Lower leg skin (tissue), 4 donors: ENCODE data around the gene ZNF768. TPM values are rescaled to one million over a fixed set of nuclear protein-coding genes. Genes with fewer than 3 reads are reported as not detected.

Experiments
- DNase-seq, 2 donors: peaks; one replicate each; pipeline ENCODE4 v3.0.0-alpha.2; 2019; ENCODE audit warnings: low spot score in 2 of 2
- H3K4me3 ChIP-seq: fragments of 200-600 bp; sonication (generic); 2 replicates; pipeline ENCODE4 v1.5.1; 2017; ENCODE audit warnings: mild to moderate bottlenecking, low read depth; ENCODE audit not compliant: poor library complexity, severe bottlenecking
- CTCF ChIP-seq, 3 donors: fragments of 450-650 bp; IDR thresholded peaks; one replicate each; pipeline ENCODE4 v1.5.1; 2016; ENCODE audit warnings: antibody characterized with exemption in 3 of 3, mild to moderate bottlenecking in 3 of 3, moderate library complexity in 2 of 3
- POLR2A ChIP-seq, 2 donors: fragments of 450-650 bp; IDR thresholded peaks; one replicate each; pipeline ENCODE4 v1.6.1; 2016 to 2017; ENCODE audit warnings: antibody characterized with exemption in 2 of 2, mild to moderate bottlenecking in 1 of 2, moderate library complexity in 1 of 2
- WGBS, 2 donors: methylation state at CpG; one replicate each; pipeline ENCODE4 v1.1.5; 2018; 5-methylcytosine and 5-hydroxymethylcytosine counted together
- intact Hi-C: fragments of 100-400 bp; cut with DNase I; formaldehyde crosslinking; loops from one replicate; pipeline ENCODE4 v1.15.0; 2023; ENCODE audit warnings: low total_unique reads
- total RNA-seq, 4 donors: library from RNA; depleted of rRNA; stranded (reverse); fragments of >200 nt; gene quantifications; one replicate each; pipeline ENCODE4 v1.1.0, GENCODE V29; 2016

The ZNF768 gene
- total RNA-seq, 4 donors from 2014 or later = 31.1 to 43.5 (median 41.0) TPM

DNA sequence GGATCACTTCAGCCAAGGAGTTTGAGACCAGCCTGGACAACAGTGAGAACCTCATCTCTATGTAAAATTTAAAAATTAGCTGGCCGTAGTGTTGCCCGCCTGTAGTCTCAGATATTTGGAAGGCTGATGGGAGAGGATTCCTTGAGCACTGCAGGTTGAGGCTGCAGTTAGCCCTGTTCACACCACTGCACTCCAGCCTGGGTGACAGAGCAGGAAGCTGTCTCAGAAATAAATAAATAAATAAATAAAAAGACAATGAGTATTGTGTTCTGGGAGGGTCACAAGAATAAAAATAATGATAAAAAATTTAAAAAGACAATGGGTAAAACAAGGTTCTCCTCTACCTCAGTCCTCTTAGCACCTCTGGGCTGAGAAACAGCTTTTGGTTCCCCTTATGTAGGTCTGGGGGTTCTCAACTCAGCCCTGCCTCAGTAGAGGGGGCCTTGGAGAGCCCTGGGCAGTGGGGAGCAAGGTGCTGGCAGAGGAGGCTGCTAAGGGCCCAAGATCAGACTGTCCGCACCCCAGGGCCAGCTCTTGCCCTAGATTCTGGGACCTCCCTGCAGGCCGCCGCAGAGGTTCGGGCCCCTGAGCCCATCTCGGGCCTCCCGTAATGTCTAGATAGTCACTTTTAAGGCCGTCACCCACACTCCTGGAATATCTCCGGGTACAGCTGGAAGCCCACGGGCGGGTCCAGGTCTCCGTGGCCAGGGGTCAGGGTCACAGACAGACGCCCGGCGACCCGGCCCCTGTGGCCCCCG is 28.4 kb upstream of the ZNF768 start:
- no peak overlapping the region for H3K4me3 ChIP-seq
- intact Hi-C loops = no loop called here
- DNase-seq = no peak
- no peak for TF ChIP-seq CTCF (IDR thresholded peaks at IDR 0.05)
- TF ChIP-seq POLR2A (IDR thresholded peaks at IDR 0.05) = no peak
- 98 to 99% methylated on average over 14 to 18 of the region's 18 CpGs for WGBS, 2 donors

GRCh38 chr16:30553393-30553899 is 27.1 kb upstream of the ZNF768 start:
- no peak overlapping the region for H3K4me3 ChIP-seq
- WGBS, 2 donors = 85 to 87% methylated on average over 2 of the region's 2 CpGs
- intact Hi-C loops = no loop called here
- DNase-seq = no peak
- TF ChIP-seq POLR2A (IDR thresholded peaks at IDR 0.05) = no peak
- TF ChIP-seq CTCF (IDR thresholded peaks at IDR 0.05) = no peak

GRCh38 chr16:30552956-30553355 is 26.6 kb upstream of the ZNF768 start:
- TF ChIP-seq POLR2A (IDR thresholded peaks at IDR 0.05) (no peak), CTCF (IDR thresholded peaks at IDR 0.05) (no peak)
- intact Hi-C loops = no loop called here
- DNase-seq = no peak
- no peak overlapping the region for H3K4me3 ChIP-seq
- 85 to 100% methylated on average over 4 of the region's 4 CpGs for WGBS, 2 donors

- WGBS, 2 donors = 38 to 43% methylated on average over 3 of the region's 3 CpGs
- H3K4me3 ChIP-seq = no peak overlapping the region
- intact Hi-C loops = no loop called here
- DNase-seq = no peak
- TF ChIP-seq POLR2A (IDR thresholded peaks at IDR 0.05) (no peak), CTCF (IDR thresholded peaks at IDR 0.05) (no peak)
These were observed 25.4 kb upstream of the ZNF768 start for GRCh38 chr16:30551781-30552180.

DNA sequence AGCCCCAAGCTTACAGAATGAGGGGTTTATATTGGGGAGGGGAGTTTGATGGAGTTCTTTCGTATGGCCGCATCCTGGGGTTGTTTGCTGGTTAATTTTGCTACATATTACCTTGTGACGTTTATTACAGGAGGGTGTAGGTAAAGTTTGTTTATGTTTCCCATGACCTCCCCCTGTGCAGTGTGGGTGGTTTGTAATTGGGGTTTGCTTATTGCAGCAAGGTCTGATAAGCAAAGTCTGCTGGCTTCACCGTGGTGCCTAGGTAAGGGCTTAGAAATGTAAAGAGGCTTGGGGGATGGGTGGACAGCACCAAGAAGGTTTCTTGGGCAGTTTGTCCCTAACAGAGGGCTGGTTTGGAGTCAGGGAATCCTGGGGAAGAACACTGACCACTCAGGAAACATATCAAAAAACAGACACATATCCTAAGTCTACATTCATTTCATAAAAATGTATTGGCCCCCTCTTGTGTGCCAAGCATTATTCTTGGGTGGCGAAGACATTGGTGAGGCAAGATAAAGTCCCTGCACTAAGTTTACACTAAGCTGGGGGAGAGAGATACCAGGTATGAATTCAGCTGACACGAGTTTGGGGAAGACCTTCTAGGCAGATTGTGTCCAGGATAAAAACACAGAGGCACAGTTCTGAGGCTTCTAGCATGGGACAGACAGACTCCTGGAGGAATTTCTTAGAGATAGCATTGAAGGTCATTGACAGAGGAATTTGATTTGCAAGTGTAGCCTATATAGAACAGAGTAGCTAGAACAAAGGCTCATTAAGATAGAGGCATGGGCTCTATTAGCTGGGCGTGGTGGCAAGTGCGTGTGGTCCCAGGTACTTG is 22.3 kb upstream of the ZNF768 start:
- intact Hi-C loops = no loop called here
- 76 to 84% methylated on average over 8 of the region's 8 CpGs for WGBS, 2 donors
- no peak overlapping the region for H3K4me3 ChIP-seq
- no peak for DNase-seq
- TF ChIP-seq POLR2A (IDR thresholded peaks at IDR 0.05) = no peak
- no peak for TF ChIP-seq CTCF (IDR thresholded peaks at IDR 0.05)
